Tibial artery (tissue), 4 donors: ENCODE results near the gene THADA.
"Not testable (repeated sequence)": the region's sequence is repeated elsewhere in the genome, so short reads cannot be mapped to it uniquely, and the experiment has no call there.

Experiments
- DNase-seq, 2 donors: peaks; one replicate each; pipeline ENCODE4 v3.0.0-alpha.2; 2019
- H3K27ac ChIP-seq, 2 donors: fragments of 200-600 bp; sonication (generic) in 1 of 2; 1 replicate in 1 of 2; 2 replicates in 1 of 2; pipeline ENCODE4 v1.5.1; 2018 to 2019; ENCODE audit warnings: mild to moderate bottlenecking in 1 of 2
- H3K27me3 ChIP-seq, 2 donors: fragments of 200-600 bp; sonication (generic) in 1 of 2; one replicate each; pipeline versions ENCODE4 v1.5.1 to v1.6.0; 2016 to 2019
- H3K36me3 ChIP-seq, 3 donors: fragments of 200-600 bp; sonication (generic) in 2 of 3; one replicate each; pipeline ENCODE4 v1.5.1; 2016 to 2019; ENCODE audit warnings: mild to moderate bottlenecking in 2 of 3
- H3K4me1 ChIP-seq, 4 donors: fragments of 200-600 bp; sonication (generic) in 2 of 4; 1 replicate in 3 of 4; 2 replicates in 1 of 4; pipeline ENCODE4 v1.5.1; 2016 to 2019
- H3K4me3 ChIP-seq, 2 donors: fragments of 200-600 bp; sonication (generic) in 1 of 2; 1 replicate in 1 of 2; 2 replicates in 1 of 2; pipeline ENCODE4 v1.5.1; 2018 to 2019; ENCODE audit warnings: mild to moderate bottlenecking in 2 of 2
- H3K9me3 ChIP-seq, 3 donors: fragments of 200-600 bp; sonication (generic) in 1 of 3; one replicate each; pipeline ENCODE4 v1.5.1; 2016 to 2019
- CTCF ChIP-seq, 2 experiments: fragments of 200-600 bp in 1 of 2; fragments of 450-650 bp in 1 of 2; IDR thresholded peaks; one replicate each; pipeline ENCODE4 v1.5.1; 2017 to 2019; ENCODE audit warnings: antibody characterized with exemption in 2 of 2, mild to moderate bottlenecking in 1 of 2, moderate library complexity in 1 of 2
- intact Hi-C: fragments of 100-400 bp; cut with DNase I; formaldehyde crosslinking; loops from one replicate; pipeline ENCODE4 v1.15.0; 2023; ENCODE audit warnings: low total_unique reads

Gene THADA

GRCh38 chr2:43450617-43451016 is 145.2 kb downstream of the THADA start:
- no peaks in the 10 kb centered on the region for H3K27me3 ChIP-seq
- H3K27ac ChIP-seq, result peak overlapping the region; percentile 9 to 25
- peaks cover 4 to 40% (median 18%) of the 10 kb centered on the region in 4 donors for H3K4me1 ChIP-seq
- no peak overlapping the region for H3K4me3 ChIP-seq
- no peak for TF ChIP-seq CTCF (IDR thresholded peaks at IDR 0.05)
- H3K36me3 ChIP-seq, result no peaks in the 10 kb centered on the region
- DNase-seq, result no peak
- no peaks in the 10 kb centered on the region for H3K9me3 ChIP-seq
- intact Hi-C loops, result no loop called here

- no peaks in the 10 kb centered on the region for H3K36me3 ChIP-seq
- H3K9me3 ChIP-seq, result no peaks in the 10 kb centered on the region
- no peak for DNase-seq
- no peaks in the 10 kb centered on the region for H3K27me3 ChIP-seq
- intact Hi-C loops, result no loop called here
- H3K4me3 ChIP-seq, result no peak overlapping the region
- peaks cover 4 to 36% (median 15%) of the 10 kb centered on the region in 4 donors for H3K4me1 ChIP-seq
- TF ChIP-seq CTCF (IDR thresholded peaks at IDR 0.05), result no peak
- no peak overlapping the region for H3K27ac ChIP-seq
Observed at GRCh38 chr2:43448822-43449110, 147.1 kb downstream of the THADA start.

GRCh38 chr2:43448011-43448821 is 147.6 kb downstream of the THADA start:
- intact Hi-C loops, result no loop called here
- H3K27ac ChIP-seq, result no peak overlapping the region
- no peak for TF ChIP-seq CTCF (IDR thresholded peaks at IDR 0.05)
- no peak for DNase-seq
- peaks cover 4 to 30% (median 12%) of the 10 kb centered on the region in 4 donors for H3K4me1 ChIP-seq
- H3K4me3 ChIP-seq, result no peak overlapping the region
- H3K9me3 ChIP-seq, result no peaks in the 10 kb centered on the region
- no peaks in the 10 kb centered on the region for H3K36me3 ChIP-seq
- no peaks in the 10 kb centered on the region for H3K27me3 ChIP-seq

GRCh38 chr2:43446755-43447154 is 149.1 kb downstream of the THADA start:
- H3K9me3 ChIP-seq, H3K4me3 ChIP-seq, H3K36me3 ChIP-seq, DNase-seq, H3K27me3 ChIP-seq, H3K27ac ChIP-seq, intact Hi-C loops: not testable (repeated sequence)
- peaks cover 0 to 16% (median 4%) of the 10 kb centered on the region in 4 donors for H3K4me1 ChIP-seq

GRCh38 chr2:43445781-43446180 is 150.1 kb downstream of the THADA start:
- Histone ChIP-seq H3K9me3 (no peaks in the 10 kb centered on the region), H3K27me3 (no peaks in the 10 kb centered on the region), H3K4me3 (no peak overlapping the region), H3K27ac (peak overlapping the region; percentile 6 to 40), H3K36me3 (no peaks in the 10 kb centered on the region), H3K4me1 (peaks cover 0 to 6% (median 2%) of the 10 kb centered on the region in 4 donors)
- intact Hi-C loops, result no loop called here
- TF ChIP-seq CTCF (IDR thresholded peaks at IDR 0.05), result no peak
- DNase-seq, result no peak

- no peaks in the 10 kb centered on the region for H3K9me3 ChIP-seq
- peaks cover 0 to 3% (median 0%) of the 10 kb centered on the region in 4 donors for H3K4me1 ChIP-seq
- DNase-seq, result peak in 1 of 2 donors; percentile 28
- H3K36me3 ChIP-seq, result no peaks in the 10 kb centered on the region
- no peak overlapping the region for H3K4me3 ChIP-seq
- no peaks in the 10 kb centered on the region for H3K27me3 ChIP-seq
- no peak for TF ChIP-seq CTCF (IDR thresholded peaks at IDR 0.05)
- intact Hi-C loops, result no loop called here
- H3K27ac ChIP-seq, result peak overlapping the region in 1 of 2 donors; percentile 40
Observed at GRCh38 chr2:43444989-43445645, 150.7 kb downstream of the THADA start.
